DMS153 treated with DMSO at 0.1 percent for 48 hours (cell line): Measurements from ENCODE around the gene LAMB4.

ENCODE experiments used
- DNase-seq: peaks from one replicate; lab custom pipeline; 2025; ENCODE audit not compliant: unreplicated experiment; lab: John Stamatoyannopoulos, UW

LAMB4 gene

DNA sequence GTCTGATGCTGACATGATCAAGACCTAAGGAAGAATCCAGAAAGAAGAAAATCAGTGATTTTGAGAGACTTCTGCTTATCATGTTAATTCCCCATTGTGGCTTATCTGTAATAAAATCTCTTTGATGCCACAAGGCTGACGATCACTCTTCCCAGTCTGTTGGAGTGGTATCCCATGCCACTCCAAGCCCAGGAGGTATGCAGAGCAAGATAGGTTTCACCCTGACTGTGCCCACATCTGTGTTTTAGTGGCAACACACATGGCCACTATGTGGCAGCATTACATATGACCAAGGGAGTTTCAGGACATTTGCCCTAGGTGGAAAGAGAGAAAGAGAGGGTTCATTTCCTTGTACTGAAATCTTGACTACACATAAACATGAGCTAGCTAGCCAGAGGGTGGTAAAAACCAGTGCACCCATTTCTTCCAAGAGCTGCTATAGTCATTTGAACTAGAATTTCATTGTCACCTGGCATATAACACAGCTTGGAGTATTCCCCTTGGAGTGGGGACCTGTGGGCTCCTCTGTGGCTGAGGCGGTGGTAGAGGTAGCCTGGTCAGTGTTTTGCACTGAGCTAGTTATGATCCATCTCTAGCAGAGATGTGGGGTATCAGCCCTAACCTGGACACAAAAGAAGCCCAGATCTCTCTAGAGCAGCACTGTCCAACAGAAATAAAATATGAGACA lies 20.8 kb downstream of the LAMB4 start:
- DNase-seq = peak; percentile 40

DNA sequence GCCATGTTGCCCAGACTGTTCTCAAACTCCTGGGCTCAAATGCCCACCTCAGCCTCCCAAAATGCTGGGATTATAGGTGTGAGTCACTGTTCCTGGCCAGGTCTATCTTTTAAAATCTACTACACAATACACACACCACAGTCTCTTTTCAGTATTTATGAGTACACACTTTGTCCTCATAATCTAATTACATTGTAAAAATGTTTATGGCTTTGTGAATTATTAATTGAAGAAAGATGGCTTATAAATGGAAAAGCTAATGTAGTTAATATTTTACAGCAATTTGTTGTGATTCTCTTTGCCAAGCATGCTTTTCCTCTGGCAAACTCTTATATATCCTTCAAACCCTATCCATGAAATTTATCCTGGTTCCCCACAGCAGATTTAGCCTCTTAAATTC lies 22.0 kb downstream of the LAMB4 start:
- DNase-seq = no peak

DNA sequence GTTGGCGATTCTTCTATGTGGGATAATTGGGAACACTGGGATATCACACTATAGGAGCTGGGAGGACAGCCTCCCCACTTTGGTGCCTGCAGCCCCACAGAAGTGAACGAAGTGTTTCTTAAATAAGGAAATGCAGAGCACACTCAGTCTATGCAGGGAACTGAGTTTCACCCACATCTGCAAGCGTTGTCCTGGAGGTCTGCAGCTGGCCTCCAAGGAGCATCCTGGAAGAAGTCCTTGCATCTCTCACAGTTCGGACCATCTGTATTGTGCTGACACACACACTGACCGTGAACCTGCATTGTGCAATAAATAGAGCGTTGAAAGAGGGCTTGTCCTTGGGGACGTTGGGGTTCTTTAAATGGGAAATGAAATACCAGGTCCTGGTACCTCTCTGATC lies 25.8 kb downstream of the LAMB4 start:
- no peak for DNase-seq

DNA sequence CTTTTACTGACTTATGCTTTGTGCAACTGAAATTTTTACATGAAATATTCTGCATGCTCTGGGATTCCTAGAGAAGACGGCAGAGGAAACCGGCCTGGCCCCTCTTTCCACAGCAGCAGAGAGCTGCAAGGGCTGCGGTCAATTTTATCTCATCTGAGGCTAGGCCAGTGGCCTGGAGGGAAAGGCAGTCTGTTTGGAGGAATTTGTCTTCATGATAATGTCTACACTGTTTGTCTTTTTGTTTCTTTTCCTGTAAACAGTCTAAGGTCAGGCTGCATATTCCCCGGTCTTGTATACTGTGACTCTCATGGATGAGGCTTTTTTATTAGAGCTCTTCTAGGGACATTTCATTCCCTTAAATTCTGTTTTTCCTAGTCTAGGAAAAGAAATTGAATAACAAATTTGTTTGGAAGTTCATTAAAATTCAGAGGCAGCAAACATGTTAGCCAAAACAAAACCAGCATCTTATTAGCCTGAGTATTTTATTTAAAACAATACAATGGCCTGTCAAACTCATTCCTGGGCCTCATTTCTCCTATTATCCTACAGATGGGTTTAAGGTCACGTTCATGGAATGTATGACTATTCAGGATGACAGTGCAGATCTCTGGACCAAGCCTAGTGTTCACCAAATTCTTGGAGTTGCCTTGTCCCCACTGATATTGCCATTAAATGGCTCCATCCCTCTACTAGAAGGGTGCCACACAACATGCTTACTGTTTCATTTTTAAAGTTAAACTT lies 26.4 kb downstream of the LAMB4 start:
- no peak for DNase-seq

DNA sequence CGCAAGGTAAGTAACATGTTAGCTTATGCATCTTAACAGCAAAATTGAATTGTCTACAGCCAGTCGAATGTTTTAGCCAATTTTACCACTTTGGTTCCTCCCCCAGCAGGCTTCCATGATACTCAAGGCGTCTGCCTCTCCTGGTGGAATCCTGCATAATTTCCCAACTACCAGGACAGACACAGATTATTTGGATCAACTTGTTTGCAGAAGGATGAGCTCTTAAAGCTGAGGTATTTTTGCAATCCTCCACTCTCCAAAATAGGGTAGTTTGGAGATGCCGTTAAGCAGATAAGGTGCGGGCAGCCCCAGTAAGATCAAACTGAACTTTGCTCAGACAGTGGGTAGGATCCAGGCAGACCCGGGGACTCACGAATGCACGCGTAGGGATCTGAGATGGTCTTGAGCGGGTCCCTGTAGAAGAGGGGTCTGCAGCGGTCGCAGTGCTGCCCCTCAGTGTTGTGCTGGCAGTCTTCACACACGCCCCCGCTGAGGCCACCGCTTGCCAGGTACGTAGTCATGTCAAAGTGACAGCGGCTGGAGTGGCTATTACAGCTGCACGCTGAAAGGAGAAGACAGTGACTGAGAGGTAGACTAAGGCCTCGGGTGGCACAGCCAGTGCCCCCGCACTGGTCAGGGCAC lies 27.4 kb downstream of the LAMB4 start:
- DNase-seq = no peak

DNA sequence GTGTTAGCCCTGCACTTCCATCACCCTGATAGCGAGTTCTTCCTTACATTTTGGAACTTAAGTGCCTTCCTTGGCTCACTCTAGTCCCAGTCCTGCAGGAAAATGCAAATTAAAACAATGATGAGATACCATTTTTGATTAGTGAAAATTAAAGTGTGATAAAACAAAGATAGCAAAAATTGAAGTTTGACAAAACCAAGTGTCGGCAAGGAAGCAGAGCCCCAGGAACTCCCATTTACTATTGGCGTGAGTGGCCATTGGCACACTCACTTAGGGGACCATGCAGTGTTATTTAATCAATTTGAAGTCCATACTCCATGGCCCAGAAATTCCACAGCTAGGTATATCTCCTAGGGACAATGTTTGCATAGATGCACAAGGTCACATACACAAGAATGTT lies 28.4 kb downstream of the LAMB4 start:
- DNase-seq = no peak

- no peak for DNase-seq
Measured at GRCh38 chr7:108099713-108100112, 30.4 kb downstream of the LAMB4 start.

DNA sequence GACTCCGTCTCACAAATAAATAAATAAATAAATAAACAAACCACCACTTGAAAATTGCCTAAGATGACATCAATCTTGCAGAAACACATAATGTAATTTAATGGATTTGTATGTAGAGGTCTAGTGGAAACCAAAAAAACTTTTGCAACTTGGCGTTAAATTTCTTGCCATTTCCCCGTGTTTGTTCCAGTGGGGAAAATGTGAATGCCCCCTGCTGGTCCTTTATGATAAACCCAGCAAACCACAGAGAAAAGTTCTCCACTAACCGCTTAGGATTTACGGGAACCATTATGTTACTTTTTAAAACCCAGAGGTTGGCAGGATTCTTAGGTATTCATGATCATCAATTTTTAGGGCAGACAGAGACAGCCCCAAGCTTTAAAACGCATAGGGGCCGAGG lies 32.5 kb downstream of the LAMB4 start:
- DNase-seq = no peak

- DNase-seq = no peak
Measured at GRCh38 chr7:108096996-108097395, 33.2 kb downstream of the LAMB4 start.

- DNase-seq = peak; percentile 50
Measured at GRCh38 chr7:108094933-108095710, 35.0 kb downstream of the LAMB4 start.

DNA sequence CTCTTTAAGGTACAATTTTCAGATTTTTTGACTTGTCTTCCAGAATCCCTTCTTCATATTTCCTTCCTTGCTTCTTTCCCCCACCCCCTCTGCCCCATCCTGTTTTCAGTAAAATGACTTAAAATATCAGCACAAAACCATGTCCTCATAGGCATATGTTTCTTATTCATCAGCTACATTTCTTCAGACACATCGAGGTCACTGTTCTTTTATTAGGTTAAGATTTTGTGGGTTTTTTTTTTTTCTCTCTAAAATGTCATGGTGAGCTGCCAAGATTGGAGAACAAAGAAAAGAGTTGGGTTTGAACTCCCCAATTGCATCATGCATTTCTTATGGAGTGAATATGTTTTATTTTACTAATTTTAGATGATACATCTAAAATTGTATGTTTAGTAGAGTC lies 35.8 kb downstream of the LAMB4 start:
- DNase-seq = no peak

DNA sequence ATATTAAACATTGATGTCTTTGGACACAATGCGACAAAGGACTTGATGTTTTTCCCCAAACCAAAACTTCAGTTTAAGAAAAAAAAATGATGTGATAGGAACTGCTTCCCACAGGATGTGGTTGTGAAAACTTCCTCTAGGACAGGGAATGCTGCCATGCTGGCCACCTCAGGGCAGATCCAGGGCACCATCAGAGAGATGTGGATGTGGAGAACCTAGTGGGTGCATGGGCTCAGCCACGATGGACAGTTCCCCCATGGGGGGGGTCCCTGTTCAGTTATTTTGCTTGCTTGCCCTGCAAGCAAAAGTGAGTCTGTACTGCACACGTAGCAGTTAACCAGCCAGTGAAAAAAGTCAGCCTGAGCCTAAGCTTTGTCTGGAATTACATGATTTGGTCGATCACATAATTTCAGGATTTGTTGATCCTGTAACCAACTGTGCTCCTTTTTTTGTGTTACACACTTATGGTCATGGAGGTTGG lies 36.3 kb downstream of the LAMB4 start:
- no peak for DNase-seq

GRCh38 chr7:108093341-108093740 lies 36.8 kb downstream of the LAMB4 start:
- DNase-seq = no peak

- no peak for DNase-seq
Measured at GRCh38 chr7:108091461-108091831, 38.7 kb downstream of the LAMB4 start.

GRCh38 chr7:108090791-108091460 lies 39.2 kb downstream of the LAMB4 start:
- DNase-seq = no peak

DNA sequence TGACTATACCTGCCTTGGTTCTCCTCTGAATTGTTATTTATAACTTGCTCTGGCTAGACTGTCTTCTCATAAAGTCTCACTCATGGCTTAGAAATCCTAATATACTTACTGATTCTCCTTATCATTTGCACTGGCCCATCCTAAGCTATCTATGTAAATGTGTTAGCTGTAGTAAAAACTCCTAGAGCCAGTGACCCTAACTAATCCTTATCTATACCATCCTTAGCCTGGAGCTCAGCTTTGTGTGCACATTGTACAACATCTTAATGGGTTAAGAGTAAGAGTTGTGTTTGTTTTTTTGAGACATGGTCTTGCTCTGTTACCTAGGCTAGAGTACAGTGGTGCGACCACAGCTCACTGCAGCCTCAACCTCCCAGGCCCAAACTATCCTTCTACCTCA lies 40.8 kb downstream of the LAMB4 start:
- DNase-seq = no peak

- DNase-seq = no peak
Measured at GRCh38 chr7:108088729-108089128, 41.4 kb downstream of the LAMB4 start.

GRCh38 chr7:108087778-108088177 lies 42.4 kb downstream of the LAMB4 start:
- no peak for DNase-seq

- DNase-seq = no peak
Measured at GRCh38 chr7:108086962-108087361, 43.2 kb downstream of the LAMB4 start.

DNA sequence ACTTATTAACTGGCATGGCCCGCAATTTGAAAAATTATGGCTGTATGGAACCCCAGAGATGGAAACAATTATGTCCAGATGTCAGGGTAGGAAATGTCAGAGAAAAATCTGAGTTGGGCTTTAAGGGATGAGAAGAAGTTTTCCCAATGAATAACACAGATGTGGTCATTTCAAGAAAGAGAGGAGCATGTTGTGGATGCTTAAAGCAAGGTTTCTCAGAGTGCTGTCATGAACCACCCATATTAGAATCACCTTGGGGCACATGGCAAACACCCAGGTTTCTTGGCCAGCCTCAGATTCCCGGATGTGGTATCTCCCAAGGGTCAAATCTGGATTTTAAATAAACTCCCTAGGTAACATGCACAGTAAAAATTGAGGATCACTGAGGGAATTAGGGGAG lies 43.6 kb downstream of the LAMB4 start:
- DNase-seq = no peak

GRCh38 chr7:108083980-108084379 lies 46.2 kb downstream of the LAMB4 start:
- no peak for DNase-seq
